ENCODE measurements around the gene LRRTM2. TPM values are rescaled to one million over a fixed set of nuclear protein-coding genes. Genes with fewer than 3 reads are reported as not detected.

The LRRTM2 gene
- total and polyA plus RNA-seq, 2 of the 4 experiments (the other 2 are of a cell fraction), result 0.53 to 2.0 TPM

- H2BK15ac ChIP-seq (ENCODE audit: low read depth, low read length), result no peak overlapping the region
- H3K4ac ChIP-seq (ENCODE audit: low read depth, low read length), result no peak overlapping the region
- H3K79me1 ChIP-seq (ENCODE audit: low read depth in 1 of 2, low read length in 2 of 2), result peaks cover 51 to 74% of the 10 kb centered on the region in 2 experiments
- CTCF ChIA-PET, result no interaction called here
- BruUV-seq (replicated peaks), result no TSS peak
- intact Hi-C loops (cut with micrococcal nuclease), result no loop called here
- H4K91ac ChIP-seq (ENCODE audit: insufficient read depth, low read depth, low read length), result no peak overlapping the region
- no peak overlapping the region for H3K9ac ChIP-seq (ENCODE audit: low read depth, low read length)
- H3K27me3 ChIP-seq (ENCODE audit: control insufficient read depth, insufficient read depth, low read length), result no peaks in the 10 kb centered on the region
- no peak overlapping the region for H2BK5ac ChIP-seq (ENCODE audit: low read depth, low read length, poor library complexity, severe bottlenecking)
- dilution Hi-C loops (cut with HindIII; ENCODE audit: low sequenced_read_pairs, unreplicated experiment), result no loop called here
- H3K56ac ChIP-seq (ENCODE audit: extremely low read depth, insufficient read depth, low read length), result no peak overlapping the region
- no peak overlapping the region for H2AK5ac ChIP-seq (ENCODE audit: low read depth, low read length)
- H3K14ac ChIP-seq (replicated peaks; ENCODE audit: low read depth, low read length), result no peak overlapping the region
- ATAC-seq (ENCODE audit: low read depth) (no peak), DNase-seq (no peak)
- no peak overlapping the region for H3K23ac ChIP-seq (ENCODE audit: low read depth, low read length)
- H4K5ac ChIP-seq (ENCODE audit: low read depth, low read length), result no peak overlapping the region
- no peak overlapping the region for H2AFZ ChIP-seq (replicated peaks; ENCODE audit: low read length, poor library complexity)
- no peak overlapping the region for H4K8ac ChIP-seq (ENCODE audit: low read depth in 2 of 2, low read length in 2 of 2)
- H4K20me1 ChIP-seq (ENCODE audit: insufficient read depth, low read length), result peaks cover 52% of the 10 kb centered on the region
- no peak overlapping the region for H3K18ac ChIP-seq (ENCODE audit: low read depth, low read length)
- H3K4me2 ChIP-seq (ENCODE audit: low read depth, low read length), result no peak overlapping the region
- no peaks in the 10 kb centered on the region for H3K4me1 ChIP-seq (ENCODE audit: control insufficient read depth, insufficient read depth, low read length)
- no peak for TF ChIP-seq MAFK (IDR thresholded peaks at IDR 0.05; ENCODE audit: low read depth, low read length)
- no peak for TF ChIP-seq CEBPB (IDR thresholded peaks at IDR 0.05; ENCODE audit: low read depth, low read length)
- no peak for TF ChIP-seq CHD1 (IDR thresholded peaks at IDR 0.05; ENCODE audit: low read depth, low read length)
- TF ChIP-seq, protein P1, sequence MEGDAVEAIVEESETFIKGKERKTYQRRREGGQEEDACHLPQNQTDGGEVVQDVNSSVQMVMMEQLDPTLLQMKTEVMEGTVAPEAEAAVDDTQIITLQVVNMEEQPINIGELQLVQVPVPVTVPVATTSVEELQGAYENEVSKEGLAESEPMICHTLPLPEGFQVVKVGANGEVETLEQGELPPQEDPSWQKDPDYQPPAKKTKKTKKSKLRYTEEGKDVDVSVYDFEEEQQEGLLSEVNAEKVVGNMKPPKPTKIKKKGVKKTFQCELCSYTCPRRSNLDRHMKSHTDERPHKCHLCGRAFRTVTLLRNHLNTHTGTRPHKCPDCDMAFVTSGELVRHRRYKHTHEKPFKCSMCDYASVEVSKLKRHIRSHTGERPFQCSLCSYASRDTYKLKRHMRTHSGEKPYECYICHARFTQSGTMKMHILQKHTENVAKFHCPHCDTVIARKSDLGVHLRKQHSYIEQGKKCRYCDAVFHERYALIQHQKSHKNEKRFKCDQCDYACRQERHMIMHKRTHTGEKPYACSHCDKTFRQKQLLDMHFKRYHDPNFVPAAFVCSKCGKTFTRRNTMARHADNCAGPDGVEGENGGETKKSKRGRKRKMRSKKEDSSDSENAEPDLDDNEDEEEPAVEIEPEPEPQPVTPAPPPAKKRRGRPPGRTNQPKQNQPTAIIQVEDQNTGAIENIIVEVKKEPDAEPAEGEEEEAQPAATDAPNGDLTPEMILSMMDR (conservative IDR thresholded peaks at IDR 0.05; ENCODE audit: low read depth, low read length), result no peak
- no peak for TF ChIP-seq BHLHE40 (IDR thresholded peaks at IDR 0.05; ENCODE audit: low read depth, low read length)
- TF ChIP-seq RCOR1 (IDR thresholded peaks at IDR 0.05; ENCODE audit: insufficient replicate concordance, low read length), result no peak
- TF ChIP-seq RFX5 (IDR thresholded peaks at IDR 0.05; ENCODE audit: low read depth, low read length), result no peak
- no peak for TF ChIP-seq MAZ (IDR thresholded peaks at IDR 0.05; ENCODE audit: borderline replicate concordance, low read depth, low read length)
- no peak for TF ChIP-seq NFE2L2 (IDR thresholded peaks at IDR 0.05; ENCODE audit: low read depth, low read length)
- TF ChIP-seq, protein P2, sequence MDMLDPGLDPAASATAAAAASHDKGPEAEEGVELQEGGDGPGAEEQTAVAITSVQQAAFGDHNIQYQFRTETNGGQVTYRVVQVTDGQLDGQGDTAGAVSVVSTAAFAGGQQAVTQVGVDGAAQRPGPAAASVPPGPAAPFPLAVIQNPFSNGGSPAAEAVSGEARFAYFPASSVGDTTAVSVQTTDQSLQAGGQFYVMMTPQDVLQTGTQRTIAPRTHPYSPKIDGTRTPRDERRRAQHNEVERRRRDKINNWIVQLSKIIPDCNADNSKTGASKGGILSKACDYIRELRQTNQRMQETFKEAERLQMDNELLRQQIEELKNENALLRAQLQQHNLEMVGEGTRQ (IDR thresholded peaks at IDR 0.05; ENCODE audit: low read depth, low read length), result no peak
- TF ChIP-seq, protein P3, sequence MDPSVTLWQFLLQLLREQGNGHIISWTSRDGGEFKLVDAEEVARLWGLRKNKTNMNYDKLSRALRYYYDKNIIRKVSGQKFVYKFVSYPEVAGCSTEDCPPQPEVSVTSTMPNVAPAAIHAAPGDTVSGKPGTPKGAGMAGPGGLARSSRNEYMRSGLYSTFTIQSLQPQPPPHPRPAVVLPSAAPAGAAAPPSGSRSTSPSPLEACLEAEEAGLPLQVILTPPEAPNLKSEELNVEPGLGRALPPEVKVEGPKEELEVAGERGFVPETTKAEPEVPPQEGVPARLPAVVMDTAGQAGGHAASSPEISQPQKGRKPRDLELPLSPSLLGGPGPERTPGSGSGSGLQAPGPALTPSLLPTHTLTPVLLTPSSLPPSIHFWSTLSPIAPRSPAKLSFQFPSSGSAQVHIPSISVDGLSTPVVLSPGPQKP (IDR thresholded peaks at IDR 0.05; ENCODE audit: borderline replicate concordance, low read depth, low read length), result no peak
- in situ Hi-C loops (cut with MboI; ENCODE audit: low sequenced_read_pairs), result no loop called here
- no peaks in the 10 kb centered on the region for H3K9me3 ChIP-seq (ENCODE audit: control insufficient read depth, insufficient read depth, low read length)
- no peak overlapping the region for H2BK20ac ChIP-seq (ENCODE audit: low read depth, low read length)
- H3K9me1 ChIP-seq (ENCODE audit: insufficient read depth, low read length), result peaks cover 8% of the 10 kb centered on the region
- H3K27ac ChIP-seq (ENCODE audit: insufficient read depth, low read length), result no peak overlapping the region
- no peak overlapping the region for H2AK9ac ChIP-seq (replicated peaks; ENCODE audit: low read depth, low read length, poor library complexity)
- H3K4me3 ChIP-seq (ENCODE audit: insufficient read depth, low read depth, low read length), result no peak overlapping the region
- no peak overlapping the region for H2BK120ac ChIP-seq (ENCODE audit: low read depth, low read length)
- POLR2A ChIA-PET (ENCODE audit: unreplicated experiment), result no interaction called here
- H3K36me3 ChIP-seq (ENCODE audit: control insufficient read depth, insufficient read depth, low read length), result peaks cover 7% of the 10 kb centered on the region
Measured at GRCh38 chr5:138883211-138883610, 8.1 kb upstream of the LRRTM2 start.
